HCT116 (cell line): ENCODE measurements around the gene PSME2. TPM values are rescaled to one million over a fixed set of nuclear protein-coding genes. Genes with fewer than 3 reads are reported as not detected.

Source experiments
- ATAC-seq: fragments of 200-7000 bp; cut with Tn5 transposase; 2 replicates; pipeline ENCODE4 v1.9.1; 2020; ENCODE audit warnings: mild to moderate bottlenecking, moderate library complexity
- BruUV-seq: library from RNA; stranded (reverse); fragments of 400-500 nt; replicated peaks from 2 replicates; lab custom pipeline; 2021; lab: Mats Ljungman, UMichigan
- CTCF ChIA-PET: fragments of 300-600 bp; sonication (Branson Sonifier 250); formaldehyde crosslinking; loops from one replicate; lab custom pipeline; 2021; ENCODE audit warnings: antibody characterized with exemption; lab: Charles Lee
- POLR2A ChIA-PET: fragments of 300-600, 350-600 bp; sonication (Branson Sonifier 250); formaldehyde crosslinking; loops from one replicate; lab custom pipeline; 2021; ENCODE audit warnings: antibody characterized with exemption; lab: Charles Lee
- RAD21 ChIA-PET, 2 experiments: fragments of 300-600 bp; sonication (Branson Sonifier 250); formaldehyde crosslinking; loops; one replicate each; lab custom pipeline; 2023; ENCODE audit warnings: low total read pairs in 2 of 2; ENCODE audit not compliant: uncharacterized antibody in 2 of 2, unreplicated experiment in 2 of 2, low non-redundant PET in 1 of 2; lab: Charles Lee
- DNase-seq: peaks from one replicate; pipeline ENCODE4 v3.0.0-alpha.2; 2010; ENCODE audit warnings: low read depth, low spot score
- H2AFZ ChIP-seq: fragments of 200-600 bp; shearing (Covaris generic), sonication (generic); 2 replicates; pipeline ENCODE4 v1.6.1; 2017; ENCODE audit warnings: low read depth, mixed run types, mixed read lengths, antibody characterized with exemption, low read length; ENCODE audit not compliant: poor library complexity, severe bottlenecking
- H3K27ac ChIP-seq: 2 replicates; pipeline ENCODE4 v1.5.1; 2012; ENCODE audit warnings: low read depth, low read length
- H3K27me3 ChIP-seq: fragments of 200-600 bp; sonication (generic); 2 replicates; pipeline ENCODE4 v1.6.1; 2016; ENCODE audit warnings: mixed run types, low read length, mixed read lengths; ENCODE audit not compliant: insufficient read depth
- H3K36me3 ChIP-seq, 2 experiments: fragments of 200-500 bp in 1 of 2; fragments of 200-600 bp in 1 of 2; sonication (Bioruptor generic) in 1 of 2; sonication (generic) in 1 of 2; 2 replicates each; pipeline versions ENCODE4 v1.5.1 to v1.6.1; 2014 to 2016; ENCODE audit warnings: low read length in 2 of 2, inconsistent platforms in 1 of 2, mixed read lengths in 1 of 2, mixed run types in 1 of 2; ENCODE audit not compliant: insufficient read depth in 2 of 2, control insufficient read depth in 1 of 2
- H3K4me1 ChIP-seq, 2 experiments: fragments of 200-600 bp in 1 of 2; sonication (generic) in 1 of 2; 2 replicates each; pipeline versions ENCODE4 v1.5.1 to v1.6.1; 2012 to 2017; ENCODE audit warnings: low read length in 2 of 2, inconsistent platforms in 1 of 2, mild to moderate bottlenecking in 1 of 2, mixed read lengths in 1 of 2, mixed run types in 1 of 2, moderate library complexity in 1 of 2; ENCODE audit not compliant: insufficient read depth in 2 of 2, control insufficient read depth in 1 of 2
- H3K4me2 ChIP-seq: fragments of 200-600 bp; sonication (generic); 2 replicates; pipeline ENCODE4 v1.6.1; 2017; ENCODE audit warnings: mixed run types, low read length, mixed read lengths
- H3K4me3 ChIP-seq, 2 experiments: fragments of 200-600 bp in 1 of 2; sonication (generic) in 1 of 2; replicated peaks in 1 of 2; 2 replicates each; pipeline ENCODE4 v1.5.1; 2011 to 2016; ENCODE audit warnings: low read length in 2 of 2, control low read depth in 1 of 2, low read depth in 1 of 2, mild to moderate bottlenecking in 1 of 2, mixed read lengths in 1 of 2, mixed run types in 1 of 2
- H3K79me2 ChIP-seq: fragments of 200-600 bp; sonication (generic); 2 replicates; pipeline ENCODE4 v1.6.1; 2017; ENCODE audit warnings: mild to moderate bottlenecking, mixed run types, low read length, moderate library complexity, mixed read lengths; ENCODE audit not compliant: insufficient read depth
- H3K9ac ChIP-seq: fragments of 200-600 bp; sonication (generic); 2 replicates; pipeline ENCODE4 v1.6.1; 2016; ENCODE audit warnings: low read length, mixed read lengths
- H3K9me2 ChIP-seq: fragments of 200-600 bp; sonication (generic), shearing (Covaris generic); 2 replicates; pipeline ENCODE4 v1.6.1; 2017; ENCODE audit warnings: mixed run types, mild to moderate bottlenecking, moderate library complexity; ENCODE audit not compliant: insufficient read depth
- H3K9me3 ChIP-seq, 2 experiments: fragments of 200-500 bp in 1 of 2; fragments of 200-600 bp in 1 of 2; sonication (Bioruptor generic) in 1 of 2; sonication (generic) in 1 of 2; 2 replicates each; pipeline ENCODE4 v1.6.1; 2014 to 2017; ENCODE audit warnings: low read length in 2 of 2, mixed read lengths in 2 of 2, inconsistent platforms in 1 of 2, low read depth in 1 of 2, mild to moderate bottlenecking in 1 of 2, mixed run types in 1 of 2, moderate library complexity in 1 of 2; ENCODE audit not compliant: control insufficient read depth in 1 of 2, insufficient read depth in 1 of 2
- H4K20me1 ChIP-seq: fragments of 200-600 bp; sonication (generic), shearing (Covaris generic); 2 replicates; pipeline ENCODE4 v1.6.1; 2017; ENCODE audit warnings: mixed run types, mild to moderate bottlenecking, moderate library complexity; ENCODE audit not compliant: insufficient read depth
- CBX3 ChIP-seq: IDR thresholded peaks from 2 replicates; pipeline ENCODE4 v1.6.1; 2012; ENCODE audit warnings: low read depth
- CTCF ChIP-seq, 3 experiments: fragments of 200-600 bp in 1 of 3; sonication (generic) in 1 of 3; IDR thresholded peaks in 2 of 3; conservative IDR thresholded peaks in 1 of 3; 2 replicates each; pipeline ENCODE4 v1.5.1; 2012 to 2017; ENCODE audit warnings: low read depth in 2 of 3, low read length in 2 of 3, antibody characterized with exemption in 1 of 3, borderline replicate concordance in 1 of 3, control low read depth in 1 of 3, mild to moderate bottlenecking in 1 of 3, mixed read lengths in 1 of 3, mixed run types in 1 of 3, moderate library complexity in 1 of 3; ENCODE audit not compliant: insufficient read depth in 1 of 3
- EZH2 ChIP-seq: fragments of 200-600 bp; sonication (generic); IDR thresholded peaks from 2 replicates; pipeline ENCODE4 v1.6.1; 2017; ENCODE audit warnings: antibody characterized with exemption, mixed run types
- FOSL1 ChIP-seq: IDR thresholded peaks from 2 replicates; pipeline ENCODE4 v1.6.1; 2012; ENCODE audit warnings: low read depth
- JUND ChIP-seq: IDR thresholded peaks from 2 replicates; pipeline ENCODE4 v1.6.1; 2012
- MAX ChIP-seq: IDR thresholded peaks from 2 replicates; pipeline ENCODE4 v1.6.1; 2012
- RAD21 ChIP-seq: IDR thresholded peaks from 2 replicates; pipeline ENCODE4 v1.6.1; 2012; ENCODE audit warnings: low read depth, mild to moderate bottlenecking
- SP1 ChIP-seq: IDR thresholded peaks from 2 replicates; pipeline ENCODE4 v1.6.1; 2012; ENCODE audit warnings: low read depth
- SRF ChIP-seq: IDR thresholded peaks from 2 replicates; pipeline ENCODE4 v1.6.1; 2012; ENCODE audit warnings: low read depth
- YY1 ChIP-seq: IDR thresholded peaks from 2 replicates; pipeline ENCODE4 v1.6.1; 2011; ENCODE audit warnings: low read length, low read depth, moderate library complexity, mild to moderate bottlenecking; ENCODE audit not compliant: insufficient replicate concordance; ENCODE audit errors: extremely low read depth
- intact Hi-C: fragments of 100-400 bp; cut with micrococcal nuclease; formaldehyde crosslinking; loops from 2 replicates; pipeline ENCODE4 v1.10.0; 2022
- total RNA-seq: library from RNA; stranded (reverse); gene quantifications from one replicate; pipeline ENCODE4 v1.2.1, GENCODE V29; 2021; ENCODE audit not compliant: unreplicated experiment
- TF ChIP-seq, protein P1 (sequence below): IDR thresholded peaks from 2 replicates; pipeline ENCODE4 v1.6.1; 2012; ENCODE audit warnings: low read depth

The PSME2 gene
- total RNA-seq, 1 experiment from 2014 or later, result 160 TPM

DNA sequence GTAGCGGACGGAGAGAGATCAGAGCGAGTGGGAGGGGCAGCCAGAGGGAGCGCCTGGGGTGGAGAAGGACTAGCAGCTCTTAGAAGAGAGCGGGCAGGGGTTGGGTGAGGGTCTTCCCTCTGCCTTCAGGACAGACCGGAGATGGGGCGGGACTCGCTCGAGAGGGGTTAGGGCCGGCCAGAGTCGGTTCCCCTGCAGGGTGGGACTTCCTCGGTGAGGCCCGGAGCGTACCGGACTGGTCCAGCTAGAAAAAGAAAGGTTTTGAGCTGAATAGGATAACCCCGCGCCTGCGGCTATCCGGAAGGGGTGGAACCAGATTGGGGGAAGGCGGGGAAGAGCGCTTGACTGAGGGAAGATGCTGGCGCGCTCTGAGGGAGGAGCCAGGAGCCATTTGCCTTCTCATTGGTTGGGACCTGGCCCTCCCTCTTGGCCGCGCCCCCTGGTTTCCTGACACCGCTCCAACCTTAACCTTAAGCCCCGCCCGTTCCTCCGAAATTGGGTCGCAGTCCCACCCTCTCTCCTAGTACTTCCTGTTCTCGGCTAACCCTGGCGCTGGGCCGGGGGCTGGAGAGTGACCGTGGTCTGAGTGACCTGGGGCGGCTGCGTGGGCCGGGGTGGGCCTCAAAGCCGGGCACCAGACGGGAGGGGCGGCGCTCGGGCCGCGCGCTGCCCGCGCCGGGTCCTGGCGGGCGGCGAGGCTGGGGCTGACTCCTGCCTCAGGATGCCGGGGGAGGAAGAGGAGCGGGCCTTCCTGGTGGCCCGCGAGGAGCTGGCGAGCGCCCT, 759 bp upstream of the PSME2 start, which contains the start of gene RNF31 (continued):
- TF ChIP-seq, protein P1, sequence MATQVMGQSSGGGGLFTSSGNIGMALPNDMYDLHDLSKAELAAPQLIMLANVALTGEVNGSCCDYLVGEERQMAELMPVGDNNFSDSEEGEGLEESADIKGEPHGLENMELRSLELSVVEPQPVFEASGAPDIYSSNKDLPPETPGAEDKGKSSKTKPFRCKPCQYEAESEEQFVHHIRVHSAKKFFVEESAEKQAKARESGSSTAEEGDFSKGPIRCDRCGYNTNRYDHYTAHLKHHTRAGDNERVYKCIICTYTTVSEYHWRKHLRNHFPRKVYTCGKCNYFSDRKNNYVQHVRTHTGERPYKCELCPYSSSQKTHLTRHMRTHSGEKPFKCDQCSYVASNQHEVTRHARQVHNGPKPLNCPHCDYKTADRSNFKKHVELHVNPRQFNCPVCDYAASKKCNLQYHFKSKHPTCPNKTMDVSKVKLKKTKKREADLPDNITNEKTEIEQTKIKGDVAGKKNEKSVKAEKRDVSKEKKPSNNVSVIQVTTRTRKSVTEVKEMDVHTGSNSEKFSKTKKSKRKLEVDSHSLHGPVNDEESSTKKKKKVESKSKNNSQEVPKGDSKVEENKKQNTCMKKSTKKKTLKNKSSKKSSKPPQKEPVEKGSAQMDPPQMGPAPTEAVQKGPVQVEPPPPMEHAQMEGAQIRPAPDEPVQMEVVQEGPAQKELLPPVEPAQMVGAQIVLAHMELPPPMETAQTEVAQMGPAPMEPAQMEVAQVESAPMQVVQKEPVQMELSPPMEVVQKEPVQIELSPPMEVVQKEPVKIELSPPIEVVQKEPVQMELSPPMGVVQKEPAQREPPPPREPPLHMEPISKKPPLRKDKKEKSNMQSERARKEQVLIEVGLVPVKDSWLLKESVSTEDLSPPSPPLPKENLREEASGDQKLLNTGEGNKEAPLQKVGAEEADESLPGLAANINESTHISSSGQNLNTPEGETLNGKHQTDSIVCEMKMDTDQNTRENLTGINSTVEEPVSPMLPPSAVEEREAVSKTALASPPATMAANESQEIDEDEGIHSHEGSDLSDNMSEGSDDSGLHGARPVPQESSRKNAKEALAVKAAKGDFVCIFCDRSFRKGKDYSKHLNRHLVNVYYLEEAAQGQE, result no peak

DNA sequence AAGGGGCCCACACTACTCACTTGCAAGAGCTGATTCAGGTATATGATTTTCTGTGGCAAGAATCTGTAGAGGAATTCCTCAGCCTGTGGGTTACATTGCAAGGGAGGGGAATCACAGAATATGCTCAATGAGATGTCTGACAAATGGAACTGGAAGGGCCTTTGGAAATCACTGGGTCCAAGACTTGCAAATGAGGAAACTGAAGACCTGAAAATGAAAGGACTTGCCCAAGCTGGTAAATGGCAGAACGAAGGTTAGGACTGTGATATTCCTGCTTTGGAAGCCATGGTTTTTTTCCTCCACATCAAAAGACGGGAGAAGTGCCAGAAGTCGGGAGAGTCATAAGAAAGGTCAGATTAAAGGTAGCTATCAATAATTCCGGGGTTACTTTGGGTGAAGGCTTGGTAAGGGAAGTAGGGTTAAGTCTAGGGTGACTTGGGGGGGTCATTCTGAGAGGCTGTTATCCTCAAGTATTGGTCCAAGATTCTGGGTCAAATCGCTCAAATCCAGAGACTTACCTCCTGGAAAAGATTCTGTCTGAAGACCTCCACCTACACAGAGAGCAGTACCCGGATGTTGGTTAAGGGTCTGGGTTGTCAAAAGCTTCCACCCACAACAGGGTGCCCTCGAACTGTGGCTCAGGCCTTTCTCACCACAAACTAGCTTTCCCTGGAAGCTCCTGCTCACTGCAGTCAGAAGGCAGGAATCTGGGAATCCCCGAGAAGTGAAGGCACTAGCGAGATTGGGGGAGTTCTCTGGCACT, 539 bp downstream of the PSME2 start:
- Histone ChIP-seq H3K4me3 (peak overlapping the region; percentile 97 to 99), H3K9me3 (no peaks in the 10 kb centered on the region), H3K9me2 (no peaks in the 10 kb centered on the region), H3K36me3 (peaks cover 22 to 25% of the 10 kb centered on the region in 2 experiments; a peak in 3 of 4 replicates), H3K9ac (peak overlapping the region; percentile 86), H3K27ac (peak overlapping the region; percentile 83), H2AFZ (no peak overlapping the region), H4K20me1 (no peaks in the 10 kb centered on the region), H3K4me1 (peaks cover 19 to 27% of the 10 kb centered on the region in 2 experiments), H3K27me3 (no peaks in the 10 kb centered on the region), H3K79me2 (peaks cover 58% of the 10 kb centered on the region), H3K4me2 (peak overlapping the region; percentile 92)
- POLR2A ChIA-PET, result interaction anchor here (0.9 to 2.3 kb wide), 8 partner anchors 10 to 110 kb away, joined by 3 to 24 read pairs (median 7); partner anchors contain the start of genes DCAF11, IPO4, IRF9 and NRL
- no TSS peak for BruUV-seq
- intact Hi-C loops, result loop anchor here (1.0 kb wide), 1 partner anchor 32 kb away; the partner anchor contains the start of genes DCAF11 and NRL
- DNase-seq (no peak), ATAC-seq (no peak)
- RAD21 ChIA-PET, result no interaction called here
- CTCF ChIA-PET, result interaction anchor here (1.3 to 3.9 kb wide), 6 partner anchors 10 to 97 kb away, joined by 3 to 19 read pairs (median 7); partner anchors contain the start of genes DCAF11, IRF9, NRL and TINF2
- no peak for TF ChIP-seq MAX
- no peak for TF ChIP-seq FOSL1
- no peak for TF ChIP-seq RAD21
- no peak for TF ChIP-seq YY1
- TF ChIP-seq CTCF (IDR thresholded peaks at IDR 0.05 in 2 of 3, conservative IDR thresholded peaks at IDR 0.05 in 1 of 3; ENCODE audit: borderline replicate concordance in 1 of 3, insufficient read depth in 1 of 3, low read depth in 2 of 3, low read length in 2 of 3), result no peak
- TF ChIP-seq, protein P1, result no peak
- TF ChIP-seq EZH2, result no peak
- TF ChIP-seq JUND, result no peak
- TF ChIP-seq CBX3, result no peak
- no peak for TF ChIP-seq SP1
- TF ChIP-seq SRF, result no peak
